GM19463 (cell line): ENCODE results near the gene GPR143.
"Not testable (repeated sequence)": the region's sequence is repeated elsewhere in the genome, so short reads cannot be mapped to it uniquely, and the experiment has no call there.

ENCODE experiments used
- ATAC-seq: cut with Tn5 transposase; IDR thresholded peaks from one replicate; pipeline ENCODE4 v1.9.1; 2021; ENCODE audit warnings: mild to moderate bottlenecking, moderate library complexity; ENCODE audit not compliant: unreplicated experiment

The GPR143 gene

GRCh38 chrX:9770319-9770718, 4.7 kb upstream of the GPR143 start:
- no peak for ATAC-seq

DNA sequence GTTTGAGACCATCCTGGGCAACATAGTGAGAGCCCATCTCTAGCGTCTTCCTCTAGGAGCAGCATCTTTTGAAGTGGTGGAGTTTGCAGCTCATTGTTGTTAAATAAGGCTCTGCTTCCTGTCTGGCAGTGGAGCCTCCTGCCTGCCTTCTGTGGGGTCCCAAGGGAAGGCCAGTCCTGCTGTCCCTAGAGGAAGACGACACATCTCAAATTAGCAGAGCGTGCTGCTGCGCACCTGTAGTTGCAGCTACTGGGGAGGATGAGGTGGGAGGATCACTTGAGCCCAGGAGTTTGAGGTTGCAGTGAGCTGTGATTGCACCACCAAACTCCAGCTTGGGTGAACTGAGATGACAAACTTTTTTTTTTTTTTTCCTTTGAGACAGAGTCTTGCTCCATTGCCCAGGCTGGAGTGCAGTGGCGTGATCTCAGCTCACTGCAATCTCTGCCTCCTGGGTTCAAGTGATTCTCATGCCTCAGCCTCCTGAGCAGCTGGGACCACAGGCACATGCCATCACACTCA, 2.7 kb upstream of the GPR143 start:
- ATAC-seq = not testable (repeated sequence)

DNA sequence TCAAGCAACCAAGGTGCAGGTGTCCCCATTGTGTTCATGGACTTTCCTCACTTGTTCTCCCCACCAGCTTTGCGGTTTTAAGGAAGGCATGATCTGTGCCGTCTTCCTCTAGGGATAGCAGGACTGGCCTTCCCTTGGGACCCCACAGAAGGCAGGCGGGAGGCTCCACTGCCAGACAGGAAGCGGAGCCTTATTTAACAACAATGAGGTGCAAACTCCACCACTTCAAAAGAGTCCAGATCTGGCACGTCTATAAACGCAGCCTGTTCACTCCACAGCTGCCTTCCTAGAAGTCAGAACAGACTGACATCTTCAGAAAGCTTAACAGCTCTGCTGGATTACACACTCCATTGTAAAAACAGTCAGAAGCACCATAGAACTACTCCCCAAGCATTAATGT, 1.7 kb upstream of the GPR143 start:
- no peak for ATAC-seq

DNA sequence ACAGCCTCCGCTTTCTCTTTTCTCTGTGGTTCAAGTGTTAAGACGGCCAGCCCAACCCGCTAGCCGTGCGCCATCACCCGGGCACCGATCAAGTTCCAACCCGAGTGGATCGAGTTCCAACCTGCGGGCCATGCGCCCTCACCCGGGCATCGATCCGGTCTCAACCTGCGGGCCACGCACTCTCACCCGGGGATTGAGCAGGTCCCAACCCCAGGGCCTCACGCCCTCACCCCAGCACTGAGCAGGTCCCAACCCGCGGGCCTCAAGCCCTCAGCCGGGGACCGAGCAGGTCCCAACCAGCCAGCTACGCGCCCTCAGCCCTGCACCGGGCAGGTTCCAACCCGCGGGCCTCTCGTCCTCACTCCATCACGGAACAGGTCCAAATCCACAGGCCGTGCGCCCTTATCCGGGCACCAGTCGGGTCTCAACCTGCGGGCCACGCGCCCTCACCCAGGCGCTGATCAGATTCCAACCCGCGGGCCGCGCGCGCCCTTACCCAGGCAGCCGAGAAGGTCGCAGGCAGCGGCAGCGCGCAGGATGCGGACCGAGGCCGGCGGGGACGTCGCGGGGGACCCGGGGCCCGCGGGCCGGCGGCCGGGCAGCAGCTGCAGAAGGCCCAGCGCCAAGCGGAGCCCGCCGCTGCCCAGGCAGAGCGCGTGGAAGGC, 443 bp downstream of the GPR143 start:
- ATAC-seq = no peak

GRCh38 chrX:9759337-9759736, 6.3 kb downstream of the GPR143 start:
- no peak for ATAC-seq

GRCh38 chrX:9758021-9758638, 7.5 kb downstream of the GPR143 start:
- no peak for ATAC-seq

- ATAC-seq = no peak
Observed at GRCh38 chrX:9757366-9757765, 8.3 kb downstream of the GPR143 start.

DNA sequence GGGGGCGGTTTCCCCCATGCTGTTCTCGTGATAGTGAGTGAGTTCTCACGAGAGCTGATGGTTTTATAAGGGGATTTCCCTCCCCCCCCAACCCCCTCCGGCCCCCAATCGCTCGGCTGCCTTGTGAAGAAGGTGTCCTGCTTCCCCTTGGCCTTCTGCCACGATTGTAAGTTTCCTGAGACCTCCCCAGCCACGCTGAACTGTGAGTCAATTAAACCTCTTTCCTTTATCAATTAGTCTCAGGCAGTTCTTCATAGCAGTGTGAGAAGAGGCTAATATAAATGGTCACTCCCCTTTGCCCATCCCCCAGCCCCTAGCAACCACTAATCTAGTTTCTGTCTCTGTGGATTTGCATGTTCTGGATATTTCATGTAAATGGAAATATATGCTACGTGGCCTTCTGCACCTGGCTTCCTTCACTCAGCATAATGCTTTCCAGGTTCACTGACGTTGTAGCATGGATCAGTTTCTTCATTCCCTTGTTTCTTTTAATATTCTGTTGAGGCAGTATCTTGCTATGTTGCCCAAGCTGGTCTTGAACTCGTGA, 16.4 kb downstream of the GPR143 start:
- no peak for ATAC-seq

GRCh38 chrX:9747644-9748043, 18.0 kb downstream of the GPR143 start:
- ATAC-seq = no peak

DNA sequence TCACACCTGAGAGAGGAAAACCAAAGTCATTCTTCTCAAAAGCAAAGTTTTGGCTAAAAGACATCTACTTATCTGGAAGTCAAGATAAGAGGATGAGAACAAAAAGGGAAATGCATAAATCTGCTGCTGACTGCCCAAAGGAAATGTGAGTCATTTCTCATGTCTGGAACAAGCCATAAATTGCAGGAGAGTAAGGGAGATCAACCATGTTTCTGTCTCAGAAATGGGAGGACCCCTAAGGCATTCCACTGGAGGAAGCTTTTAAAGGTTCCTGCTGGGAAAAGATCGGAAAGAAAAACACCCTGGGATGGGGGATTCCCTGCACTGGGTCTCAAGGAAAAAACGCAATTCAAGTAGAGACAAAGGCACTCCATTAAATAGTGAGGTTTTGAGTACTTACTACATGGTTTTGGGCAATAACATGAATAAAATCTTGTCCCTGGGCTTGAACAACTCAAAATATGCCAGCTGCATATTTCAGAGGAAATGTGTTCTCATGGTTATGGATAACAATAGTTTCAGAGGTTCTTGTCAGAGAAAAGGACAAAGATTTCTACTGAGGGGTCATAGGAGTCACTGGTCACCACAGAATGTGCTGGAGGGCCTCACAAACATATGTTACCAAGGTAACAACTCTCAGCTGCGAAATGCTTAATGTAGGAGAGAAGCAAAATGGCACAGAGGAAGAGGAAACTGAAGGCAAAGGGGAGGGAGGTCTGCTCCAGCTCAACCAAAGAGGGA, 19.3 kb downstream of the GPR143 start:
- ATAC-seq = no peak

- ATAC-seq = no peak
Observed at GRCh38 chrX:9745417-9746115, 20.1 kb downstream of the GPR143 start.

DNA sequence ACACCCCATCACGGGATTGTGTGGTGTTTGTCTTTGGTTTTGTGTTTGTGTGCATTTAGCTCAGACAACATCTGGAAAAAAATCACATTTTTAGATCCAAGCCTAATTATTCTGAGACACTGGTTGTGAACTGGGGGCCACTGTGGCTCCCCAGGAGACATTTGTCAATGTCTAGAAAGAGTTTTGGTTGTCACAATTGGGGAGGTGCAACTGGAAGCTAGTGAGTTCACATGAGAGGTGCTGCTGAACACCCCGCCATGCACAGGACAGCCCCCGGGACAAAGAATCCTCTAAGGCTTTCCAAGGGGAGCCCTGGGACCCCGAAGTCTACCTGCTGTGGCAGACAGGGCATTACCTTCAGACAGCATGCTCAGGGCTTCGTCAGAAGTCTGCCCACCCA, 26.5 kb downstream of the GPR143 start:
- no peak for ATAC-seq

GRCh38 chrX:9738151-9738550, 27.5 kb downstream of the GPR143 start:
- ATAC-seq = no peak

GRCh38 chrX:9737363-9737762, 28.3 kb downstream of the GPR143 start:
- ATAC-seq = no peak

- ATAC-seq = no peak
Observed at GRCh38 chrX:9730752-9731151, 34.9 kb downstream of the GPR143 start.

GRCh38 chrX:9730078-9730477, 35.6 kb downstream of the GPR143 start:
- ATAC-seq = no peak

DNA sequence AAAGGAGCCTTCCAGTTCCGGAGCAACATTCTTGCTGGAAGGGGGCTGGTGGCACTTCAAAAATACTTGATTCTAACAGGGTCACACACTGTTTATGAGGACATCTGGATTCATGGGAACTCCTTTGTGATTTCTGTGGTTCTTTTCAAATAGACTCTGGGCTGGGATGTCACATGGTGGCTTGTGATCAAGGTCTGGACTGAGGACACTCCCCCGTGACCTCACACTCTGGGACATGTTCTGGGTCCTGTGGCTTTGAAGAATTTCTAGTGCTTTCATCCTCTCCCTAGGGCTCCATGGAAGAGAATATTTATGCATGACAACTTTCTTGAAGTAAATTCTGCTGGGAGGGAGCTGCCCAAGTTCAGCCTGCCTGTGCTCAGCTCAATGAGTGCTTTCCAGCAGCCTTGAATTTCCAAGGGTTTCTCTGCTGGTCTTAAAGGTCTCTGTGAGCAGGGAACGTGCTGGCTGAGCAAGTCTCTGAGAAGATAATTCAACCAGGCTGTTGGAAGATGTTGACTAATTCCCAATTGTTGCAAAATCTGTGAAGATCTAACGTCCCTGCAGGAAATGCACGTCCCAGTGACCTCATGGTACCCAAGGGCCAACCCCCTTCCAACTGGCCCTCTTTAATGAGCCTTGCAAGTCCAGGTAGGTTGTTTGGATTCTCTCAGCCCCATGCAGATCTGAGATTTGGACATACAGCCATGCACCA, 36.3 kb downstream of the GPR143 start:
- ATAC-seq = no peak

DNA sequence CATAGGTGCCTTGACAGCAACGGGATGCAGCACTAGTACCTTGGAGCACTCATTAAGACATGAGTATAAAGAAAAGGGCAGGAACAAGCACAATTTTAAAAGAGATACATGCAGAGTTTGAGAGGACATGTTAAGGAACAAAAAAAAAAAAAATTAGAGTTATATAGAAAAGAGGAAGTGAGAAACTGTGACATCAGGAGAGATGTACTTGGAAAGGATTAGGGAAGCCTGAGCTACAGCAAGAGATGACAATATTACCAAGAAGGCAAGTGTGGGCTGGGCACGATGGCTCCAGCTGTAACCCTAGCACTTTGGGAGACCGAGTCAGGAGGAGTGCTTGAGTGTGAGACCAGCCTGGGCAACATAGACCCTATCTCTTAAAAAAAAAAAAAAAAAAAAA, 37.4 kb downstream of the GPR143 start:
- ATAC-seq = no peak

DNA sequence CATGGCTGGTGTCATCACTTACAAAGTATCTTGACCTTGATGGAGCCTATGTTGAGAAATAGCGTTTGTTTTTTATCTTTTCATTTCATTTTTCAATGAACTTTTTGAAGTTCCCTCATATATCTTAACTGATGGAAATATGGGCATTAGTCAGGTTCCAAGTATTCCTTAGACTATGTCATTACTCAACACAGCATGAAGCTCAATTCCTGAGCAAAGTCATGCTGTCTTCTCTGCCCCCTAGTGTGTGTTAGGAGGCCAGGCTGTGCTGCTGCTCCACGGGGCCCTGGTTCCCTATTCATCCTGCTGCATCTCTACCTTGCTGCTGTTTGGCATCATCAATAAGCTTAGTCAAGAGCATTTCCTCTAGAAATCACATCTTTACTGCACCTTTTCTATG, 40.9 kb downstream of the GPR143 start:
- ATAC-seq = no peak

- ATAC-seq = no peak
Observed at GRCh38 chrX:9717376-9717775, 48.3 kb downstream of the GPR143 start.
